ENCODE measurements around the gene B3GNT3.
"Not testable (repeated sequence)": the region's sequence is repeated elsewhere in the genome, so short reads cannot be mapped to it uniquely, and the experiment has no call there.

The B3GNT3 gene

GRCh38 chr19:17767559-17767958 is 27.4 kb upstream of the B3GNT3 start:
- no peak for DNase-seq (ENCODE audit: low spot score)

DNA sequence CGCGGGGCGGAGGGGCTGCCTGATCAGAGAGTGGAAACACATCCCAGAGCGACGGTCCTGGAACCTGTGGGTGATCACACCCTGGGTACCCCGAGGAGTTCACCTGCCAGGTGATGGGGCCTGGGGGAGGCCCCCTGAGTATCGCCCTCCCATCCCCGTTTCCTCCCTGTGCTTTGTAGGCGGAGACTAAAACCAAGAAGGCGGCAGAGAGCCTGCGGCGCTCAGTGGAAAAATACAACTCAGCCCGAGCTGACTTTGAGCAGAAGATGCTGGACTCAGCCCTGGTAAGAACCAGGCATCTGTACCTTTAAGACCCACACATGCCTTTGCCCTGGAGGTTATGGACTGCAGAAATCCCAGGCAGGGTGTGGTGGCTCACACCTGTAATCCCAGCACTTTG is 24.3 kb upstream of the B3GNT3 start:
- no peak for DNase-seq (ENCODE audit: low spot score)

GRCh38 chr19:17772172-17772571 is 22.8 kb upstream of the B3GNT3 start:
- DNase-seq (ENCODE audit: low spot score): no peak

- DNase-seq (ENCODE audit: low spot score): peak; percentile 65
Measured at GRCh38 chr19:17775245-17775927, 19.6 kb upstream of the B3GNT3 start.

DNA sequence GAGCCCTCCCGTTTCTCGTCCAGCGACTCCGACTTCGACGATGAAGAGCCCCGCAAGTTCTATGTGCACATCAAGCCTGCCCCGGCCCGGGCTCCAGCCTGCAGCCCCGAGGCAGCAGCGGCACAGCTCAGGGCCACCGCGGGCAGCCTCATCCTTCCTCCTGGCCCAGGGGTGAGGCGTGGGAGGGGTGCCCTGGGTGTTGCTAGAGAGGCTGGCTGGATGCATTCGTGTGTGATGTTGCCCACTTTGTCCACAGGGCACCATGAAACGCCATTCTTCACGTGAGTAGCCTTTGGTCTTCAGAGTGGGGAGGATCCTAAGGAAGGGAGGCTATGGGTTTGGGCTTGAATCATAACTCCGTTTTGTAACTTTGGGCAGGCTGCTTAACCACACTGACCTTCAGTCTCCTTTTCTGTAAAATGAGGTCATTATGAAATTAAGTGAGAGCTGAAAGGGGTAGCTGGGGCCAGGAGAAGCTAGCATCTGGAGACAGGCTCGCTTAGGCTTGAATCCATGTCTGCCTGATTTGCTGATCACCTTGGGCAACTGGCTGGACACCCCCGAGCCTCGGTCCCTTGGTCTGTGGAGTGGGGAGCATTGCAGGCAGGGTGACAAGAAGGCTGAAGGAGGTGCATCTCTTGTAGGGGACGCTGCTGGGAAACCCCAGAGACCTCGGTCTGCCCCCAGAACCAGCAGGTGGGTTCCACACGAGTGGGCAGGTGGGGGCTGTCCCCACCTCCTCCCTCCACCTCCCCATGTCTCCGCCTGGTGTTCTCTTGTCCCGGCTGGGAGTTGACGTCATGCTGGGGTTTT is 18.7 kb upstream of the B3GNT3 start:
- DNase-seq (ENCODE audit: low spot score): no peak

DNA sequence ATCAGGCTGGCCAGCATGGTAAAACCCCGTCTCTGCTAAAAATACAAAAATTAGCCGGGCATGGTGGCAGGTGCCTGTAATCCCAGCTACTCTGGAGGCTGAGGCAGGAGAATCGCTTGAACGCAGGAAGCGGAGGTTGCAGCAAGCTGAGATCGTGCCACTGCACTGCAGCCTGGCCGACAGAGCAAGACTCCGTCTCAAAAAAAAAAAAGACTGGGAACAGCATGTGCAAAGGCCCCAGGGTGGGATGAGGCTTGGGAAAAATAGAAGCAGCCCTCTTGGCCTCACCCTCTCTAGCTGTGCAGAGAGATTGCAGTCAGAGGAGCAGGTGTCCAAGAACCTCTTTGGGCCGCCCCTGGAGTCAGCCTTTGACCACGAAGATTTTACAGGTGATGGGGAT is 17.1 kb upstream of the B3GNT3 start:
- not testable (repeated sequence) for DNase-seq (ENCODE audit: low spot score)

GRCh38 chr19:17778251-17778967 is 16.5 kb upstream of the B3GNT3 start:
- peak; percentile 58 for DNase-seq (ENCODE audit: low spot score)

GRCh38 chr19:17778968-17779929 is 15.7 kb upstream of the B3GNT3 start:
- peak; percentile 85 for DNase-seq (ENCODE audit: low spot score)

- DNase-seq (ENCODE audit: low spot score): no peak
Measured at GRCh38 chr19:17780781-17781180, 14.2 kb upstream of the B3GNT3 start.

GRCh38 chr19:17783721-17784120 is 11.2 kb upstream of the B3GNT3 start:
- not testable (repeated sequence) for DNase-seq (ENCODE audit: low spot score)

DNA sequence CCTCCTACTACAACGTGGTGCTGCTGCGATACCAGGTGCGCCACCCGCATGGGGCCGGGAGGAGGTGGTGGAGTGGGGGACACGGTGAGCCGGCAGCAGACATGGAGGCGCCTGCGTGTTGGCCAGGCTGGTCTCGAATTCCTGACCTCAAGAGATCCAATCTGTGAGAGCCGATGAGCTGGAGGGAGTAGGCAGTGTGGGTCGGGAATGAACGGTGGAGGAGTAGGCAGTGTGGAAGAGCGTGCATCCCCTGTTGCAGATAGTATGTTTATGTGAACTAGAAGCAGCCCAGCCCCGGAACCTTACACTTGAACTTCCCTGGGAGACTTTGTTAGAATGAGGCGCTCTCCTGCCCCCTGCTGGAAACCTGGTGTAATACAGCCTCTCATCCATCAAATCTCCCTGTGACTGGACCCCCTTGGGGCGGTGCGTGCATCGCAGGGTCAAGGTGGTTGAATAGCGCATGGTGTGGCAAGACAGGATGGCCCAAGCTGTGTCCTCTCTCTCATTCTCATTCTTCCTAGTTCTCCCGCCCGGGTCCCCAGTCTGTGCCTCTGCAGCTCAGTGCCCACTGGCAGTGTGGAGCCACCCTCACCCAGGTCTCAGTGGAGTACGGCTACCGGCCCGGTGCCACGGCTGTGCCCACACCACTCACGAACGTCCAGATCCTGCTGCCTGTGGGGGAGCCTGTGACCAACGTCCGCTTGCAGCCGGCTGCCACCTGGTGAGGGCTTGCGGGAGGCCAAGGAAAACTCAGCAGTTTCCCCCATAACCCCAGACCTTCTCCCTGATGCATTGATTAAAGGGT is 10.5 kb upstream of the B3GNT3 start:
- peak; percentile 85 for DNase-seq (ENCODE audit: low spot score)

DNA sequence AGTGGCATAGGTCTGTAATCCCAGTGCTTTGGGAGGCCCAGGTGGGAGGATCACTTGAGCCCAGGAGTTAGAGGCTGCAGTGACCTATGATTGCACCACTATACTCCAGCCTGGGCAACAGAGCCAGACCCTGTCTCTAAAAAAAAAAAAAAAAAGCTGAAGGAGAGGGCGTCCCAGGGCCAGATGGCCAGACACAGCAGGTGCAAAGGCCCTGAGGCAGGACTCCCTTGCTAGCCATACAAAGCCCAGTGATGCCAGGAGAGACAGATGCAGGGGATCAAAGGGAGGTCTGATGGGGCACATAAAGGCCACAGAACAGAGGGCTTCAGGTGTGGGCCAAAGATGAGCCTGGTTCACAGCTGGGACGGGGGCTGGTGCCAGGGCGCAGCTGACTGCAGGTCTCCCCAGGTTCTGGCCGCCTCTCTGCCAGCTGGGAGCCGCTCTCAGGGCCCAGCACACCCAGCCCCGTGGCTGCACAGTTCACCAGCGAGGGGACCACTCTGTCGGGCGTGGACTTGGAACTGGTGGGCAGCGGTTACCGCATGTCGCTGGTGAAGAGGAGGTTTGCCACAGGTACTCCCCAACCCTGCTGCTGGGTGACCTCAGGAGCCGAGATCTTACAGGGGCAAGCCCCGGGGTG is 7.5 kb upstream of the B3GNT3 start:
- no peak for DNase-seq (ENCODE audit: low spot score)

GRCh38 chr19:17788632-17789031 is 6.3 kb upstream of the B3GNT3 start:
- no peak for DNase-seq (ENCODE audit: low spot score)

DNA sequence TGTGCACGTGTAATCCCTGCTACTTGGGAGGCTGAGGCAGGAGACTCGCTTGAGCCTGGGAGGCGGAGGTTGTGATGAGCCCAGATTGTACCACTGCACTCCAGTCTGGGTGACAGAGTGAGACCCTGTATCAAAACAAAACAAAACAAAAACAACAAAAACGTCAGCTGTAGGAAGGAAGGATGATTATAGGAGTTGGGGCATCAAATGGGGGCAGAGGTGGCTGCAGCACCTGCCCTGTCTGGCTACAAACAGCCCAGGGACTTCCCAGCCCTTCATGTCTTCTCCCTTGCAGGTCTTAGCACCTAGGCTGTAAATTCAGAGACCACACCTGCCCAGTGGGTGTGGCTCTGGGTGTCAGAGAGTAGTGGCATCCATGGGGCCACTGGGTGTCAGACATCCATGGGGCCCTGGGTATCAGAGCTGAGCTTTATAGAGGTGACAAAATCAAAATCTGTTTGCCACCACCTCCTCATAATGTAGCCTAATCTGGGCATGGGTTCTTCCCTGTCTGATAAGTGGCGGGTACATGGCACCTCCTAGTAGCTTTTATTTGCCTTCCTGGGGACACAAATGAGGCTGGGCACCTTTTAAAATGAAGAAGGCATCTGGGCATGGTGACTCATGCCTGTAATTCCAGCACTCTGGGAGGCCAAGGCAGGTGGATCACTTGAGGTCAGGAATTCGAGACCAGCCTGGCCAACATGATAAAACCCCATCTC is 4.7 kb upstream of the B3GNT3 start:
- DNase-seq (ENCODE audit: low spot score): no peak

- no peak for DNase-seq (ENCODE audit: low spot score)
Measured at GRCh38 chr19:17794412-17794730, 567 bp upstream of the B3GNT3 start.

DNA sequence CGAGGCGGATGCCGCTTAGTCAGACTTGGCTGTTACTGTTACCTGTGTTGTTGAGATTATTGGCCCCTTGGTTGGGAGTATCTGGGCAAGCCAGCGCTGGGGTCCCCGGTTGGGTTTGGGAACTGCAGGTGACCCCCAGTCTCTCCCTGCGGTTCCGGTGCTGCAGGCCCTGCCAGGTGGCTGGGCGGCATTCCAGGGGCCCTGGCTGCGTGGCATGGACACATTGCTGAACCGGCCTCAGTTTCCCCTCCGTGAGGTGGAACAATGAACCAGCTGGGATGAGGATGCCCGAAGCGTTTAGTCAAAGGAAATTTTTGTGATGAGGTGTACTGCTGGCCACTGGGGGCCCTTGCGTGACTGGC is 538 bp downstream of the B3GNT3 start:
- no peak for DNase-seq (ENCODE audit: low spot score)

DNA sequence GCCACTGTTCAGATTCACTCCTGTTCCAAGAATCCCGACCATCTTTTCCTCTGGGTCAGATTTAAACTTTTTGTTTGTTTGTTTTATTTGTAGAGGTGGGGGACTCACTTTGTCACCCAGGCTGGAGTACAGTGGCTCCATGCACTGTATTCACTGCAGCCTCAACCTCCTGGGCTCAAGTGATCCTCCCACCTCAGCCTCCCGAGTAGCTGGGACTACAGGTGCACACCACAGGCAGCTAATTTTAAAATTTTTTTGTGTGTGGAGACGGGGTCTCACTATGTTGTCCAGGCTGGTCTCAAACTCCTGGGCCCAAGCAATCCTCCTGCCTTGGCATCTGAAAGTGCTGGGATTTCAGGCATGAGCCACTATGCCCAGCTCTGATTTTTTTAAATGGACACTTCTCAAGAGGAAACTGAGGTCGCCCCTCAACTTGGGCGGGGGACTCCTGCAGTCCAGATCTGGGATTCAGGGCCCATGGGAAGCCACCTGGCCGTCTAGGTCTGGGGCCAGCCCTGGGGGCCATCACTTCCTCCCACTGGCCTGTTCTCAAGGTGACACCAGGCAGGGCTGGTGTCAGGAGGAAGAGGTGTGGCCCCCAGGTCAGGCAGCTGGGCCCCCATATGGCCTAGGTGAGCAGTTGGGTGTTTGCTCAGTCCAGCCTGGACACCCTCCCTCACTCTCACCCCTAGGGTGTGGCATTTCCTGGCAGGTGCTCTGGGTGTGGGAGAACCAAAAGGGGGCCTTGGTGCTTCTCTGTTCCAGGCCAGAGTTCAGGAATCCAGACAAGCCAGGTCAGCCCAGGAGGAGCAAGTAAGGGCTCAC is 1.3 kb downstream of the B3GNT3 start:
- DNase-seq (ENCODE audit: low spot score): no peak

GRCh38 chr19:17796838-17797423 is 2.0 kb downstream of the B3GNT3 start:
- DNase-seq (ENCODE audit: low spot score): no peak
